ENCODE data around the gene PDS5B. TPM values are rescaled to one million over a fixed set of nuclear protein-coding genes. Genes with fewer than 3 reads are reported as not detected.

The PDS5B gene
- total RNA-seq, 1 donor from 2014 or later, result 19.6 TPM

GRCh38 chr13:32594157-32594738, 8.0 kb downstream of the PDS5B start:
- no peak overlapping the region for H3K4me3 ChIP-seq (ENCODE audit: low read depth, low read length)
- no peaks in the 10 kb centered on the region for H3K27me3 ChIP-seq (ENCODE audit: control insufficient read depth, insufficient read depth, low read length)
- no peak for DNase-seq (ENCODE audit: low read depth)
- no peaks in the 10 kb centered on the region for H3K36me3 ChIP-seq (ENCODE audit: control insufficient read depth, insufficient read depth, low read length)
- TF ChIP-seq, protein P1, sequence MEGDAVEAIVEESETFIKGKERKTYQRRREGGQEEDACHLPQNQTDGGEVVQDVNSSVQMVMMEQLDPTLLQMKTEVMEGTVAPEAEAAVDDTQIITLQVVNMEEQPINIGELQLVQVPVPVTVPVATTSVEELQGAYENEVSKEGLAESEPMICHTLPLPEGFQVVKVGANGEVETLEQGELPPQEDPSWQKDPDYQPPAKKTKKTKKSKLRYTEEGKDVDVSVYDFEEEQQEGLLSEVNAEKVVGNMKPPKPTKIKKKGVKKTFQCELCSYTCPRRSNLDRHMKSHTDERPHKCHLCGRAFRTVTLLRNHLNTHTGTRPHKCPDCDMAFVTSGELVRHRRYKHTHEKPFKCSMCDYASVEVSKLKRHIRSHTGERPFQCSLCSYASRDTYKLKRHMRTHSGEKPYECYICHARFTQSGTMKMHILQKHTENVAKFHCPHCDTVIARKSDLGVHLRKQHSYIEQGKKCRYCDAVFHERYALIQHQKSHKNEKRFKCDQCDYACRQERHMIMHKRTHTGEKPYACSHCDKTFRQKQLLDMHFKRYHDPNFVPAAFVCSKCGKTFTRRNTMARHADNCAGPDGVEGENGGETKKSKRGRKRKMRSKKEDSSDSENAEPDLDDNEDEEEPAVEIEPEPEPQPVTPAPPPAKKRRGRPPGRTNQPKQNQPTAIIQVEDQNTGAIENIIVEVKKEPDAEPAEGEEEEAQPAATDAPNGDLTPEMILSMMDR (IDR thresholded peaks at IDR 0.05; ENCODE audit: insufficient read depth, low read length, poor library complexity, severe bottlenecking), result no peak

- Histone ChIP-seq H3K27me3 (ENCODE audit: control insufficient read depth, insufficient read depth, low read length) (no peaks in the 10 kb centered on the region), H3K36me3 (ENCODE audit: control insufficient read depth, insufficient read depth, low read length) (no peaks in the 10 kb centered on the region), H3K4me3 (ENCODE audit: low read depth, low read length) (no peak overlapping the region)
- TF ChIP-seq, protein P1 (IDR thresholded peaks at IDR 0.05; ENCODE audit: insufficient read depth, low read length, poor library complexity, severe bottlenecking), result no peak
- no peak for DNase-seq (ENCODE audit: low read depth)
These were observed 9.1 kb downstream of the PDS5B start for GRCh38 chr13:32595306-32595705.

DNA sequence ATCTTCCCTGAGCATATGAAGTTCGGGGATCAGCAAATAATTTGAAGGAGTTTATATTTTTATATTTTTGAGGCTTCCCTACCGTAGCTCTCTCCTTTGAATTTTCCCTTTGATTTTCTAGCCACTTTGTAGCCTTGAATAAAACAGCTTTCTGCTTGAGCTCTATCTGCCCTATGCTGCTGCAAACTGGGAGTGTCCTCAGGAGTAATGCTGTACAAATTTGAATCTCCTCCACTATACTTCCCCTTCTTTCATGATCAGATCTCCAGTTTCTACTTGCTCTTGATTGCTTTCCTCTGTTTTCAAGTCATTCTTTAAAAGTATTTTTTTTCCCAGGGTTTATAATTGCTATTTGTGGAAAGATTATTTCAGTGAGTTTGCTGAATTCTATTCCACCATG, 14.6 kb downstream of the PDS5B start:
- TF ChIP-seq, protein P1 (IDR thresholded peaks at IDR 0.05; ENCODE audit: insufficient read depth, low read length, poor library complexity, severe bottlenecking), result no peak
- no peak for DNase-seq (ENCODE audit: low read depth)
- Histone ChIP-seq H3K27me3 (ENCODE audit: control insufficient read depth, insufficient read depth, low read length) (no peaks in the 10 kb centered on the region), H3K4me3 (ENCODE audit: low read depth, low read length) (no peak overlapping the region), H3K36me3 (ENCODE audit: control insufficient read depth, insufficient read depth, low read length) (no peaks in the 10 kb centered on the region)

- DNase-seq (ENCODE audit: low read depth), result no peak
- Histone ChIP-seq H3K4me3 (ENCODE audit: low read depth, low read length) (no peak overlapping the region), H3K36me3 (ENCODE audit: control insufficient read depth, insufficient read depth, low read length) (no peaks in the 10 kb centered on the region), H3K27me3 (ENCODE audit: control insufficient read depth, insufficient read depth, low read length) (no peaks in the 10 kb centered on the region)
- TF ChIP-seq, protein P1 (IDR thresholded peaks at IDR 0.05; ENCODE audit: insufficient read depth, low read length, poor library complexity, severe bottlenecking), result no peak
These were observed 23.2 kb downstream of the PDS5B start for GRCh38 chr13:32609428-32609827.

- no peak for DNase-seq (ENCODE audit: low read depth)
These were observed 24.3 kb downstream of the PDS5B start for GRCh38 chr13:32610538-32610937.

More at GRCh38 chr13:32610538-32610937, 24.3 kb downstream of the PDS5B start:
- TF ChIP-seq, protein P1 (IDR thresholded peaks at IDR 0.05; ENCODE audit: insufficient read depth, low read length, poor library complexity, severe bottlenecking), result no peak
- no peaks in the 10 kb centered on the region for H3K27me3 ChIP-seq (ENCODE audit: control insufficient read depth, insufficient read depth, low read length)
- H3K4me3 ChIP-seq (ENCODE audit: low read depth, low read length), result no peak overlapping the region
- no peaks in the 10 kb centered on the region for H3K36me3 ChIP-seq (ENCODE audit: control insufficient read depth, insufficient read depth, low read length)
